ENCODE results near the gene PKM.

DNA sequence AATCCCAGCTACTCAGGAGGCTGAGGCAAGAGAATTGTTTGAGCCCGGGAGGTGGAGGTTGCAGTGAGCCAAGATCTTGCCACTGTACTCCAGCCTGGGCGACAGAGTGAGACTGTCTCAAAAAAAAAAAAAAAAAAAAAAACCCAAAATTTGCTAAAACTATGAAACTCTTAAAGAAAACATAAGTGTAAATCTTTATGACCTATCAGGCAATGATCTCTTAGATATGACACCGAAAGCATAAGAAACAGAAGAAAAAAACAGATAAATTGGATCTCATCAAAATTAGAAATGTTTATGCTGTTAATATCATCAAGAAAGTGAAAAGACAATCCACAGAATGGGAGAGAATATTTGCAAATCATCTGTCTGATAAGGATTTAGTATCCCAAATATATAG is 48.7 kb downstream of the PKM start:
- TF ChIP-seq, protein P1, sequence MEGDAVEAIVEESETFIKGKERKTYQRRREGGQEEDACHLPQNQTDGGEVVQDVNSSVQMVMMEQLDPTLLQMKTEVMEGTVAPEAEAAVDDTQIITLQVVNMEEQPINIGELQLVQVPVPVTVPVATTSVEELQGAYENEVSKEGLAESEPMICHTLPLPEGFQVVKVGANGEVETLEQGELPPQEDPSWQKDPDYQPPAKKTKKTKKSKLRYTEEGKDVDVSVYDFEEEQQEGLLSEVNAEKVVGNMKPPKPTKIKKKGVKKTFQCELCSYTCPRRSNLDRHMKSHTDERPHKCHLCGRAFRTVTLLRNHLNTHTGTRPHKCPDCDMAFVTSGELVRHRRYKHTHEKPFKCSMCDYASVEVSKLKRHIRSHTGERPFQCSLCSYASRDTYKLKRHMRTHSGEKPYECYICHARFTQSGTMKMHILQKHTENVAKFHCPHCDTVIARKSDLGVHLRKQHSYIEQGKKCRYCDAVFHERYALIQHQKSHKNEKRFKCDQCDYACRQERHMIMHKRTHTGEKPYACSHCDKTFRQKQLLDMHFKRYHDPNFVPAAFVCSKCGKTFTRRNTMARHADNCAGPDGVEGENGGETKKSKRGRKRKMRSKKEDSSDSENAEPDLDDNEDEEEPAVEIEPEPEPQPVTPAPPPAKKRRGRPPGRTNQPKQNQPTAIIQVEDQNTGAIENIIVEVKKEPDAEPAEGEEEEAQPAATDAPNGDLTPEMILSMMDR (IDR thresholded peaks at IDR 0.05) = no peak
- TF ChIP-seq POLR2A (IDR thresholded peaks at IDR 0.05) (no peak), POLR2AphosphoS5 (IDR thresholded peaks at IDR 0.05) (no peak), EP300 (IDR thresholded peaks at IDR 0.05; ENCODE audit: low read depth) (no peak)

All from transverse colon (tissue), 4 donors.